H4 (cell line): ENCODE results near the gene LCN2. TPM values are rescaled to one million over a fixed set of nuclear protein-coding genes. Genes with fewer than 3 reads are reported as not detected.
"Not testable (repeated sequence)": the region's sequence is repeated elsewhere in the genome, so short reads cannot be mapped to it uniquely, and the experiment has no call there.

Source experiments
- DNase-seq: peaks from one replicate; pipeline ENCODE4 v3.0.0-alpha.2; 2015; ENCODE audit warnings: low spot score
- total RNA-seq: library from RNA; depleted of rRNA; stranded (reverse); fragments of >200 nt; shearing (Covaris generic); gene quantifications from 2 replicates; pipeline ENCODE4 v1.2.3, GENCODE V29; 2014; rRNA removed

The LCN2 gene
- total RNA-seq, result 0.19 TPM in 1 of 2 replicates, not detected in the other

GRCh38 chr9:128149001-128149701, at the start of gene LCN2:
TSS of gene LCN2 (plus strand) at chr9:128149453. CDS start at chr9:128149526, 73 bp downstream.
- DNase-seq, result no peak

GRCh38 chr9:128099932-128100491, 49.2 kb upstream of the LCN2 start:
- DNase-seq, result no peak

- DNase-seq, result no peak
These were observed 48.7 kb upstream of the LCN2 start for GRCh38 chr9:128100581-128100980.

GRCh38 chr9:128101231-128101661, 48.0 kb upstream of the LCN2 start:
- no peak for DNase-seq

GRCh38 chr9:128101690-128102089, 47.6 kb upstream of the LCN2 start:
- no peak for DNase-seq

GRCh38 chr9:128102196-128102595, 47.1 kb upstream of the LCN2 start:
- no peak for DNase-seq

GRCh38 chr9:128102861-128103588, 46.2 kb upstream of the LCN2 start:
- no peak for DNase-seq

GRCh38 chr9:128103589-128103962, 45.7 kb upstream of the LCN2 start:
- no peak for DNase-seq

GRCh38 chr9:128104171-128104618, 45.1 kb upstream of the LCN2 start:
- DNase-seq, result no peak

GRCh38 chr9:128105538-128106175, 43.6 kb upstream of the LCN2 start:
- DNase-seq, result no peak

GRCh38 chr9:128106181-128106939, 42.9 kb upstream of the LCN2 start:
- DNase-seq, result no peak

- no peak for DNase-seq
These were observed 42.2 kb upstream of the LCN2 start for GRCh38 chr9:128106940-128107467.

GRCh38 chr9:128107468-128108268, 41.6 kb upstream of the LCN2 start:
- no peak for DNase-seq

GRCh38 chr9:128108269-128109049, 40.8 kb upstream of the LCN2 start:
- no peak for DNase-seq

- DNase-seq, result no peak
These were observed 40.1 kb upstream of the LCN2 start for GRCh38 chr9:128109050-128109709.

GRCh38 chr9:128111726-128112125, 37.5 kb upstream of the LCN2 start:
- not testable (repeated sequence) for DNase-seq

- no peak for DNase-seq
These were observed 35.5 kb upstream of the LCN2 start for GRCh38 chr9:128113526-128114325.
